HCEC 1CT (cell line): ENCODE measurements around the gene ZNF444.
"Not testable (repeated sequence)": the region's sequence is repeated elsewhere in the genome, so short reads cannot be mapped to it uniquely, and the experiment has no call there.

Experiments
- DNase-seq: peaks from one replicate; pipeline ENCODE4 v3.0.0-alpha.2; 2017

ZNF444 gene

DNA sequence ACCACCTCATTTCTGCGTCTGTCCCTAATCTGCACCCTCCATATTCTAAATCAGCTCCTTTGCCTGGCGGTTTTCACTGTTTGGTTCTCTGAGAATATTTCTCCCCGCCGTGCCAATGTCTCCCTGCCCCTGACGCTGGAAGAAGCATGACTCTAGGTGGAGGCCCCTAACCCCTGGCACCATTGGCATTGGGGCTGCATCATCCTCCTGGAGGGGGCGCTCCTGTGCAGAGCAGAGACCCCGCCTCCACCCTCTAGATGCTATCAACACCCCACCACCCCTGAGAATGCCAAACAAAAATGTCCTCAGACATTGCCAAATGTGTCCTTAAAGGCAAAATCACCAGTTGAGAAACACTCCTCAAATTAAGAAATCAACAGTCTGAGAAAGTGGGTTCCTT lies 50.0 kb downstream of the ZNF444 start:
- DNase-seq, result no peak

DNA sequence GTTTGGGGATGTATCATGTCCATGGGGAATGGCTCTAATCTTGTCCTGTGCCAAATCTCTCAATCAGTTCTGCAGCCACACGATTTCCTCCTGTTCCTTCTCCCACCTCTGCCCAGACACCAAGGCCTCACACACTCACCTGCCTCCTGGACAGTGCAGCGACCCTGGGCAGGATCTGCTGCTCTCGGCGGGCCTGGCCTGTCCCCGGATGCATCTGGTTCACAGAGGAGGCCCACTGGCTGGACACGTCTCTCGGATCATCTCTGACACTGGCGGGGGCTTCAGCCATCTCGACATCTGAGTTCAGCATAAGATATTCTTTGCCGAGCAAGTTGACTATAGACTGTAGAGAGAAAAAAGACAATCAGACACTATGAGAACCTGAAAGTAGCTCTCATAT lies 50.6 kb downstream of the ZNF444 start:
- DNase-seq, result no peak

DNA sequence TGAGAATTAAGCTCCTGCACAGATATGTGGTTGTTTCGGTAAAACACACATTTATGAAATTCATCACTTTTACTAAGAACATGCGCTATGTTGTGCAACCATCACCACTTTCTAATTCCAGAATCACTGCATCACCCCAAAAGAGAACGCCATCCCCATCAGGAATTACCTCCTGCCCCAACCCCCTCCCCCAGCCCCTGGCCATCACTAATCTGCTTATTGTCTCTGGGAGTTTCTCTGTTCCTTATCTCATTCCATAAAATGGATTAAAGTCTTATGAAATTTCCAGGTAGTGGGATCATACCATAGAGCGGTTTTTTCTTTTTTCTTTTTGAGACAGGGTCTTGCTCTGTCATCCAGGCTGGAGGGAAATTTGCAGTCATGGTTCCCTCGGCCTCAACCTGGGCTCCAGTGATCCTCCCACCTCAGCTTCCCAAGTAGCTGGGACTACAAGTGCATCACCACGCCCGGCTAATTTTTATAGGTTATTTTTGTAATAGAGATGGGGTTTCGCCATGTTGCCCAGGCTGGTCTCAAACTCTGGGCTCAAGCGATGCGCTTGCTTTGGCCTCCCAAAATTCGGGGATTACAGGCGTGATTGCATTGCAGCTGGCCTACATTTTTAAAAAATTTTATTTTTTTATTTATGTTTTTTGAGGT lies 53.0 kb downstream of the ZNF444 start:
- no peak for DNase-seq

DNA sequence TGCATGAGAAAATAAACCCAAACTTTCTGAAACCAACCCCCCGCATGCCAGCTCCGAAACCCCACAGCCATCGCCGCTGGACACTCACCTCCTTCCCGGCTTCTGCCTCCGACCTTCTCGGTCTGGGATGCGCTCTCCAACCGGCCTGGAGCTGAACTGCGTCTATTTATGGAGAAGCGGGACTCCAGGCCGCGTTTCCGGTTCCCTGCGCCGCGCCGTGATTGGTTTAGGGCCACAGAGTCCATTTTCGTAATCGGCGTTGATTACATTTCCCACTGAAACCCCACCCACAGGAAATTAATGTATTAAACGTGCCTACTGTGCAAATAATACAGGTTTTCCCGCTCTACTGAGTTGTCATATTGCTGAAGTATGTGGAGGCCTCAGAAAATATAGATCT lies 56.6 kb downstream of the ZNF444 start, which contains the start of gene ZSCAN5B:
TSS of gene ZSCAN5B (minus strand) at position 138 of the 400 bp plus-strand sequence. CDS start 4,731 bp downstream, outside the sequence.
- DNase-seq, result not testable (repeated sequence)

DNA sequence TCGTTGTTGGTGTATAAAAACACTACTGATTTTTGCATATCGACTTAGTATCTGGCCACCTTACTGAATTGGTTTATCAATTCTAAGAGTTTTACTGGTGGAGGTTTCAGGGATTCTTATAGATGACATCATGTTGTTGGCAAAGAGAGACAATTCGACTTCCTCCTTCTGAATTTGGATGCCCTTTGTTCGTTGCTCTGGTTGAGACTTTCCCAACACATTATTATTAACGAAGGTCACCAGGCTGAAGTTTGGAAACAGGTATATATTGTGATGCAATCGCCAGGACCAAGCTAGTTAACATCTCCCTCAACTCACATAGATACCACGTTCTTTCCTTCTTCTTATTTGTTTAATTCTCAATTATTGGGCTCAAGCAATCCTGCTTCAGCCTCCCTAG lies 58.6 kb downstream of the ZNF444 start:
- DNase-seq, result no peak

DNA sequence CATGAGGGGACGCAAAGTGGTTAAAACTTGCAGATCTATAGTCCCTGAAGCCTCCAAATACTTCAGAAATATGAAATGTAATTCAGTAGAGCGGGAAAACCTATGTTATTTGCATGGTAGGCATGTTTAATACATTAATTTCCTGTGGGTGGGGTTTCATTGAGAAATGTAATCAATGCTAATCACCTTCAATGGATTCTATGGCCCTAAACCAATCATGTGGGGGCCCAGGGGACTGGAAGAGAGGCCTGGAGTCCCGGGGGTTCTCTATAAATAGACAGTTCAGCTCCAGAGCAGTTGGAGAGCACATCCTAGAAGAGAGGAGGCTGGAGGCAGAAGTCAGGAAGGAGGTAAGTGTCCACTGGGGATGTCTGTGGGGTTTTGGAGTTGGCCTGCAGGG lies 60.9 kb downstream of the ZNF444 start, which contains the start of gene ZSCAN5C:
TSS of gene ZSCAN5C (plus strand) at position 301 of the 400 bp plus-strand sequence. CDS start 3,641 bp downstream, outside the sequence.
- no peak for DNase-seq

DNA sequence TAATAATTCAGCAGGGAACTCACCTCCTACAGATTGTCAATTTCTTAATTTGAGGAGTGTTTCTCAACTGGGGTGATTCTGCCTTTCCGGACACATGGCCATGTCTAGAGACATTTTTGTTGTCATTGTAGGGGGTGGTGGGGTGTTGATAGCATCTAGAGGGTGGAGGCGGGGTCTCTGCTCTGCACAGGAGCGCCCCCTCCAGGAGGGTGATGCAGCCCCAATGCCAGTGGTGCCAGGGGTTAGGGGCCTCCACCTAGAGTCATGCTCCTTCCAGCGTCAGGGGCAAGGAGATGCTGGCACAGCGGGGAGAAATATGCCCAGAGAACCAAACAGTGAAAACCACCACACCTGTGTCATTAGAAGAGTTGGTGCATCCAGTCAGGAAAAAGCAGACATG lies 66.5 kb downstream of the ZNF444 start:
- DNase-seq, result not testable (repeated sequence)

DNA sequence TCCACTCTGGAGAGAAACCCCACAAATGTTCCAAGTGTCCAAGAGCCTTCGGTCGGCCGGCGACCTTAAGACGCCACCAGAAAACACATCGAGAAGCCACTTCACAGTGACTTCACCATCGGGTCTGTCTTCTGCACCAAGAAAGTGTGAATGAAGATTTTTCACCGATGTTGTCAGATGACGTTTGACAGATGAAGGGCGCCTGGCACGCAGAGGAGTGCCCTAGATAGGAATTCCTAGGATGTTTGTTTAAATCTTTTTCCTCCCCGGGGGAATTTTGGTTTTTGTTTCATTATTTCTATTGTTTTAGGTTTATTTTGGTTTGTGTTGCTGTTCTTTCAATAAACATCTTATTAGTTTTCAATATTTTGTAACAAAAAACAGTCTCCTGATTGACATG lies 68.0 kb downstream of the ZNF444 start:
- DNase-seq, result no peak

DNA sequence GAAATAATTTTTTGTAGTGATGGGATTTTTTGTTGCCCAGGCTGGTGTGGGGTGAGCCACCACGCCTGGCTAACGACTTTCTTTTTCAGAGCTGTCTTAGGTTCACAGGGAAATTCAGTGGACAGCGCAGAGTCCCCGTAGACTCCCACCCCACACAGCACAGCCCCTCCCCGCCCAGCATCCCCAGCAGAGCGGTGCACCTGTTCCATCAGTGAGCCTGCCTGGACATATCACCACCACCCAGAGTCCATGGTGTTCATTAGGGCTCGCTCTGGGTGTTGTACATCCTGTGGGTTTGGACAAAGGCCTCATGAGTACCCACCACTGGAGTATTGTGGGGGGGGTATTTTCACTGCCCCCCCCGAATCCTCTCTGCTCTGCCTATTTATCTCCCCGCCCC lies 68.9 kb downstream of the ZNF444 start:
- DNase-seq, result not testable (repeated sequence)
